BE2C (cell line): ENCODE data around the gene PKNOX2.
A peak's percentile ranks its signal among the peaks of the same experiment; 100 is the strongest.

ENCODE experiments used
- DNase-seq: peaks from one replicate; pipeline ENCODE4 v3.0.0-alpha.2; 2020
- H3K27me3 ChIP-seq: fragments of 250-450 bp; sonication (Bioruptor Pico); 2 replicates; pipeline ENCODE4 v1.5.1; 2020; ENCODE audit warnings: mild to moderate bottlenecking
- H3K36me3 ChIP-seq: fragments of 250-450 bp; sonication (Bioruptor Pico); 2 replicates; pipeline ENCODE4 v1.5.1; 2020; ENCODE audit warnings: mild to moderate bottlenecking
- H3K4me1 ChIP-seq: fragments of 250-450 bp; sonication (Bioruptor Pico); 2 replicates; pipeline ENCODE4 v1.5.1; 2020
- H3K4me3 ChIP-seq: 2 replicates; pipeline ENCODE4 v1.5.1; 2011; ENCODE audit warnings: low read depth, low read length
- H3K9me3 ChIP-seq: fragments of 250-450 bp; sonication (Bioruptor Pico); 2 replicates; pipeline ENCODE4 v1.5.1; 2020
- CTCF ChIP-seq: IDR thresholded peaks from 2 replicates; pipeline ENCODE4 v1.5.1; 2012; ENCODE audit warnings: mild to moderate bottlenecking, low read depth, low read length

Gene PKNOX2

DNA sequence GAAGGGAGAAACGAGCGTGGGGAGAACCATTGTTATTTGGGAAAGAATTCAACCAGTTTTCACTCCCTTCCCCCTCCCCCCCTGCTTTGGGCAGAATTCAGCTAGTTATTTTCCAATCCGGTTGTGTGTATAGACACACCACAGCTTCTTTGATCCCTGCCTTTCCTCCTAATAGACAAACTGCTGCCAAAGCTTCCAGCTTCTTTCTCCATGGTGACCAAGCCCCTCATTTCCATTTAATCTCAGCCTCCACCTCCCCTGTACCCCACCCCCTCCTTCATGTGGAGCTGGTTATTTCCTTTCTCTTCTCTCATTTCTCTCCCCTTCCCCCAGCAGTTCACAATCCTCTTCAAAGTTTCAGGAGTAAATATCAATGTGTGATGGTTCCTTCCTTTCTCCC is 24.8 kb upstream of the PKNOX2 start:
- DNase-seq: no peak
- TF ChIP-seq CTCF: no peak
- Histone ChIP-seq H3K4me1 (no peaks in the 10 kb centered on the region), H3K4me3 (no peak overlapping the region), H3K36me3 (no peaks in the 10 kb centered on the region), H3K27me3 (peaks cover 20% of the 10 kb centered on the region), H3K9me3 (no peaks in the 10 kb centered on the region)

DNA sequence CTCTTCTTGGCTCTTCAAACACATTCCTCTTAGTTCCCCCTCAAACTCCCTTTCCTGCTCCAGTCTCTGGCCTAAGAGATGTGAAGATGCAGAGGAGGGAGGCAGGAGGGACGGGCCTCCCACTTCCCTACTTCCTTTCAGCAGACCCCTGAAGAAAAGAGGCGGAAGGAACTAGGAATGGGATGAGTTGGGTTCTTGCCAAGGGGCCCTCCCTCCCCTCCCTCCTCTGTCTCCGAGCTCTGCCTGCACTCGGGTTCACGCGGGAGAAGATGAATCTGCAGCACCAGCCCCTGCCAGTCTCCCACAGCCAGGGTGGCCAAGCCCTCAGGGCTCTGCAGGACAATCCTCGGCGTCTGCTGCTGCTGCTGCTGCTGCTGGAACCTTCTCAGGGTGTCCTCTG is 24.3 kb upstream of the PKNOX2 start:
- no peaks in the 10 kb centered on the region for H3K4me1 ChIP-seq
- peaks cover 22% of the 10 kb centered on the region for H3K27me3 ChIP-seq
- DNase-seq: peak; percentile 22
- no peak for TF ChIP-seq CTCF
- H3K9me3 ChIP-seq: no peaks in the 10 kb centered on the region
- H3K4me3 ChIP-seq: no peak overlapping the region
- no peaks in the 10 kb centered on the region for H3K36me3 ChIP-seq

DNA sequence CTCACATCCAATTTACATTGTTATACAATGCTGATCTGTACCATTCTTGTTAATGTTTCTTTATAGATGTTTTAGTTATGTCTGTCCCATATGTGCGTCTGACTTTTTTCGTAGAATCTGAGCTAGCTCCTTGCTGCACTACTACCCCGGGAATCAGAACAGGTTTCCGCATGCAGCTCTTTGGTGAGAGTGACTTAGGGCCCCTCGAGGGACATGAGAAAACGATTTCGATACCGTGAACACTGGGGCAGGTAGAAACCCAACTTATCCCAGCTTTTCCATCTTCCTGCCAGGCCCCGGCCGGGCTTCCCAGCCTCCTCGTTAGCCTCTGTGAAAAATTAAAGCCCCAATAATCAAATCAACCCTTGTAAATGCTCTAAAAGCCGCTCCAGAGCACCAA is 23.4 kb upstream of the PKNOX2 start:
- Histone ChIP-seq H3K27me3 (peaks cover 17% of the 10 kb centered on the region), H3K4me3 (no peak overlapping the region)
- no peak for TF ChIP-seq CTCF

DNA sequence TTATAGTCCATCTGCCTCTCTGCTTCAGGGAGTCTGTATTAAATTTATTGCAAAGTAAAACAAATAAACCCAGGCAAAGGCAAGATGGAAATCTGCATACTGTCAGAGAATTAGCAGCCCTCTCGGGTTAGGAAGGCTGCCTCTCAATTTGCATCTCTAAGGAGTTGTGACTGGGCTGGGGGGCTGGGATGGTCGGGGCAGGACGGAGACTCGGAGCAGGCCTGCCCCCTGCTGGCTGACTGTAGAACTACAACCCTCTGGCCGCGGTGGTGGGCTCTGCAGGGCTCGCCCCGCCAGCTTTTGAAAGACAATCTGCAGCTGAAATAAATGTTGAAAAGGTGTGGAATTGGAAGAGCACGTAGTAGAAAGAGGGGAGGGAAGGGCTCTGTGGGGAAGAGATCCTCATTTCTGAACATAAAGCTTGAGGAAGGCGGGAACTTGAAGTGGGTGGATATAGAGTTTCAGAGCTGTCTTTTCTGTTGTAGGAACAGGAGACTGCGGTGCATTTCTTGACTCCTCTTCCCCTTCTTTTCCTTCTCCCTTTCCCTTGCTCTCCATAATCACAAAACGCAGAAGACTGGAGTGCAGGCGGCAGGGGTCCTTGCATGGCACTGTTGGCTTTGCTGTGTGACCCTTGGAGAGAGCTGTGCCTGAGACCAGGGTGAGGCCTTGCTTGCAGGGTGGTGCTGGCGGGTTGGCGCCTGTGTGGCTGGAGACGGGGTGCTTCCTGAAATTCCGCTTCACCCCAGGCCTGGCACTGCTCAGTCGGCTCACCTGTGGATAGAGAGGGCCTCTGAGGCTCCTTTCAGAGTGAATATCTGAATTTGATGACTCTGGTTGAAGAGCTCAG is 22.6 kb upstream of the PKNOX2 start:
- H3K9me3 ChIP-seq: no peaks in the 10 kb centered on the region
- H3K4me1 ChIP-seq: no peaks in the 10 kb centered on the region
- DNase-seq: peak; percentile 64
- H3K4me3 ChIP-seq: no peak overlapping the region
- peaks cover 16% of the 10 kb centered on the region for H3K27me3 ChIP-seq
- TF ChIP-seq CTCF: peak; percentile 89
- H3K36me3 ChIP-seq: no peaks in the 10 kb centered on the region

More for the DNA sequence above, 23.4 kb upstream of the PKNOX2 start:
- Histone ChIP-seq H3K36me3 (no peaks in the 10 kb centered on the region), H3K4me1 (no peaks in the 10 kb centered on the region), H3K9me3 (no peaks in the 10 kb centered on the region)
- DNase-seq: no peak

DNA sequence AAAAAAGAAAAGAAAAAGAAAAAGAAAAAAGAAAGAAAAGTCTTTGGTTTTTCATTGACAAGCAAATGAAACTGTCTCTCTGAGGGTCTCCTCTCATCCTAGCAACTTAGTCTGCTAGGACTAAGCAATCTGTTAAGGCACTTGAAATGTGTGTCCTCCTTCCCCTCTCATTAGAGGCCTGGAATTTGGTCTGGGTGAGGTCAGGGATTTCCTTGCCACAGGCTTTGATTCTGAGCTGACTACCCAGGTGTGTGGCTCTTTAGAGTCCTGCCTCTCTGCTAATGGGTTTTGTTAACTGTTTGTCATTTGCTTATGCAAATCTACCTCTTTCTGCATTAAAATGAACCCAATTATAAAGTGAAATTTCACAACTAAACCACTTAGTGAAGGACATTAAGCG is 18.3 kb upstream of the PKNOX2 start:
- H3K27me3 ChIP-seq: peaks cover 11% of the 10 kb centered on the region
- H3K9me3 ChIP-seq: no peaks in the 10 kb centered on the region
- H3K4me3 ChIP-seq: no peak overlapping the region
- H3K4me1 ChIP-seq: no peaks in the 10 kb centered on the region
- TF ChIP-seq CTCF: no peak
- H3K36me3 ChIP-seq: no peaks in the 10 kb centered on the region
- DNase-seq: no peak

GRCh38 chr11:125147280-125147679 is 17.3 kb upstream of the PKNOX2 start:
- H3K4me3 ChIP-seq: no peak overlapping the region
- H3K27me3 ChIP-seq: peaks cover 18% of the 10 kb centered on the region
- DNase-seq: no peak
- H3K36me3 ChIP-seq: no peaks in the 10 kb centered on the region
- no peaks in the 10 kb centered on the region for H3K9me3 ChIP-seq
- TF ChIP-seq CTCF: no peak
- no peaks in the 10 kb centered on the region for H3K4me1 ChIP-seq
